Nephron (organoid): ENCODE data around the gene R3HDM2.
"Not testable (repeated sequence)": the region's sequence is repeated elsewhere in the genome, so short reads cannot be mapped to it uniquely, and the experiment has no call there.

Source experiments
- H3K27ac Mint-ChIP-seq, 3 experiments: 2 replicates each; pipeline ENCODE4 v1.8.0; 2020; ENCODE audit warnings: mixed read lengths in 3 of 3, mild to moderate bottlenecking in 2 of 3, moderate library complexity in 1 of 3
- H3K27me3 Mint-ChIP-seq: 2 replicates; pipeline ENCODE4 v1.8.0; 2021; ENCODE audit warnings: low read depth, mild to moderate bottlenecking, moderate library complexity, mixed read lengths
- H3K36me3 Mint-ChIP-seq: 2 replicates; pipeline ENCODE4 v1.8.0; 2020; ENCODE audit warnings: low read depth, mixed read lengths
- H3K4me1 Mint-ChIP-seq: 2 replicates; pipeline ENCODE4 v1.8.0; 2020; ENCODE audit warnings: mixed read lengths
- H3K4me3 Mint-ChIP-seq, 3 experiments: 2 replicates each; pipeline ENCODE4 v1.8.0; 2020; ENCODE audit warnings: mild to moderate bottlenecking in 3 of 3, mixed read lengths in 3 of 3, moderate library complexity in 2 of 3
- H3K9me3 Mint-ChIP-seq: 2 replicates; pipeline ENCODE4 v1.8.0; 2020; ENCODE audit warnings: mixed read lengths
- CTCF ChIP-seq, 3 experiments: fragments of 200-600 bp; sonication (generic); IDR thresholded peaks; one replicate each; pipeline ENCODE4 v1.5.0; 2021; ENCODE audit warnings: antibody characterized with exemption in 3 of 3; ENCODE audit not compliant: unreplicated experiment in 3 of 3

R3HDM2 gene

GRCh38 chr12:57278465-57279381 is 152.1 kb downstream of the R3HDM2 start:
- Mint-ChIP-seq H3K9me3 (no peaks in the 10 kb centered on the region), H3K27ac (peak overlapping the region in 1 of 3 experiments; percentile 5), H3K27me3 (no peaks in the 10 kb centered on the region), H3K36me3 (peaks cover 86% of the 10 kb centered on the region), H3K4me3 (no peak overlapping the region), H3K4me1 (peaks cover 13% of the 10 kb centered on the region)
- no peak for TF ChIP-seq CTCF (IDR thresholded peaks at IDR 0.05; ENCODE audit: unreplicated experiment in 3 of 3)

DNA sequence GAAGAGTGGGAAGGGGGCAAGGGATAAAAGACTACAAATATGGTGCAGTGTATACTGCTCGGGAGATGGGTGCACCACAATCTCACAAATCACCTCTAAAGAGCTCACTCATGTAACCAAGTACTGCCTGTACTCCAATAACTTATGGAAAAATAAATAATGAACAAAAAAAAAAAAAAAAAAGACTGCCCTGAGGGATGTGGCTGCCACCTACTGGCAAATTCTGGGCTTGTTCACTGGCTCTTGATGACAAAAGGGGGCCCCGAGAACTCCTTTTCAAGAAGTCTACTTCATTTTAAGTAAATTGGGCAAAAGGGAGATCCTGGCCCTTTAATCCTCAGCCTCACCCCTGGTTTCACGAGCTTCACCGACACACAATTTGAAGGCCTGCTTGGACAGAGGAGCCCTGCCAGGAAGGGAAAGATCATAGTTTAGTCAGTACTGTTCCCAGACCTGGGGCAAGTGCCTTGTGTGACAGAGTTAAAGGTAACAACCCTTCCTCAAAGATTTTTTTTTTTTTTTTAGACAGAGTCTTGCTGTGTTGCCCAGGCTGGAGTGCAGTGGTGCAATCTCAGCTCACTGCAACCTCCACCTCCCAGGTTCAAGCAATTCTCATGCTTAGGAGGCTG is 153.8 kb downstream of the R3HDM2 start:
- Mint-ChIP-seq H3K36me3 (peaks cover 80% of the 10 kb centered on the region), H3K4me1 (peaks cover 30% of the 10 kb centered on the region), H3K27me3 (no peaks in the 10 kb centered on the region), H3K27ac (no peak overlapping the region), H3K9me3 (no peaks in the 10 kb centered on the region), H3K4me3 (no peak overlapping the region)
- peak in 2 of 3 experiments; percentile 18 to 31 for TF ChIP-seq CTCF (IDR thresholded peaks at IDR 0.05; ENCODE audit: unreplicated experiment in 3 of 3)

DNA sequence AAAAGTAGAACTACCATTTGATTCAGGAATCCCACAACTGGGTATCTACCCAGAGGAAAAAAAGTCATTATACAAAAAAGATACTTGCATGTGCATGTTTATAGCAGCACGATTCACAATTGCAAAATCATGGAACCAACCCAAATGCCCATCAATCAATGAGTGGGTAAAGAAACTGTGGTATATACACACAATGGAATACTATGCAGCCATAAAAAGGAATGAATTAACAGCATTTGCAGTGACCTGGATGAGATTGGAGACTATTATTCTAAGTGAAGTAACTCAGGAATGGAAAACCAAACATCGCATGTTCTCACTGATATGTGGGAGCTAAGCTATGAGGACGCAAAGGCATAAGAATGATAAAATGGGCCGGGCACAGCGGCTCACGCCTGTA is 154.6 kb downstream of the R3HDM2 start:
- Mint-ChIP-seq H3K36me3 (peaks cover 77% of the 10 kb centered on the region), H3K4me1 (peaks cover 35% of the 10 kb centered on the region)
- not testable (repeated sequence) for H3K27ac Mint-ChIP-seq, H3K4me3 Mint-ChIP-seq, H3K27me3 Mint-ChIP-seq, H3K9me3 Mint-ChIP-seq

DNA sequence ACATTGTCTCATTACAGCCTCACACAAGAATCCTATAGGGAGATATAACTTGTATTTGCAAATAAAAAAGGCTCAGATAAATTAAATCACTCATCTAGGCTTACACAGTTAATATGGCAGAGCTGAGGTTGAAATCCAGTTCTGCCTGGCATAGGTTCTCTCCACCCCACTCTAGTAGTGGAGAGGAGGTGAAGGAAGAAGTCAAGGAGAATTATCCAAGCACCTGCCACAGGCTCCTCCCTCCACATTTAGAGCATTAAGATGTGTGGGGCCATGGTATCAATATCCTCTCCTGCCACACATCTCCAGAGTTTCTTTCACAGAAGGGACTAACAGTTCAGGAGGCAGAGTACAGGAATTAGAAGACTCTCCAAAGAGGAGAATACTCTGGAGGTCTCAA is 157.3 kb downstream of the R3HDM2 start:
- Mint-ChIP-seq H3K4me1 (peaks cover 35% of the 10 kb centered on the region), H3K36me3 (peaks cover 71% of the 10 kb centered on the region), H3K4me3 (peak overlapping the region in 1 of 3 experiments; percentile 18), H3K9me3 (no peaks in the 10 kb centered on the region), H3K27ac (peak overlapping the region; percentile 60 to 86 (median 84)), H3K27me3 (no peaks in the 10 kb centered on the region)
- TF ChIP-seq CTCF (IDR thresholded peaks at IDR 0.05; ENCODE audit: unreplicated experiment in 3 of 3): no peak

- no peak for TF ChIP-seq CTCF (IDR thresholded peaks at IDR 0.05; ENCODE audit: unreplicated experiment in 3 of 3)
- Mint-ChIP-seq H3K36me3 (peaks cover 69% of the 10 kb centered on the region), H3K4me3 (peak overlapping the region in 2 of 3 experiments; percentile 9 to 18), H3K4me1 (peaks cover 35% of the 10 kb centered on the region), H3K9me3 (no peaks in the 10 kb centered on the region), H3K27me3 (no peaks in the 10 kb centered on the region), H3K27ac (peak overlapping the region; percentile 60 to 86 (median 84))
Observed at GRCh38 chr12:57272337-57273151, 158.3 kb downstream of the R3HDM2 start.

DNA sequence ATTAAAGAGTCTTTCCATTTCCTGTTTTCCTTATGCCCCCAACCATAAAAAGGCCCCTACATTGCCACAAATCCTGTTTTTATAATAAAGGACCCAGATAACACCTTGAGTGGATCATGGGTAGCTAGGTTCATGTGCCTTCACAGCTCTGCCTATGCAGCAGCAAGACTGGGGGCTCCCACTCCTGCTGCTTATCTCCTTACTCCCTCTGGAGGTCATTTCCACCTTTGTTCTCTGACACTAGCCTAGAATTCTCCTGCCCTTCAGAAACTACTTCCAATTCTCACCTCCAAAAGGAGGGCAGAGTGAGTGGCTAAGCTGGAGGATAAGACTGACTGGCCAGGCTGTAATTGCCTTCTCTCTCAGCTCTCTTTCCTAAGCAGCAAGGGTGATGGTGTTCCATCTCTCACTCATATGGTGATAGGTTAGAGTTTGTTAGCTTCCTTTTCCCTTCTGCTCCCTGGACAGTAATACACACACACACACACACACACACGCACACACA is 159.8 kb downstream of the R3HDM2 start:
- Mint-ChIP-seq H3K4me3 (no peak overlapping the region), H3K36me3 (peaks cover 69% of the 10 kb centered on the region), H3K27me3 (no peaks in the 10 kb centered on the region), H3K4me1 (peaks cover 35% of the 10 kb centered on the region), H3K9me3 (no peaks in the 10 kb centered on the region), H3K27ac (peak overlapping the region in 2 of 3 experiments; percentile 11 to 42)
- TF ChIP-seq CTCF (IDR thresholded peaks at IDR 0.05; ENCODE audit: unreplicated experiment in 3 of 3): no peak
